Panc1 (cell line): ENCODE data around the gene CROCC2.

ENCODE experiments used
- CTCF ChIP-seq: fragments of 450-650 bp; IDR thresholded peaks from 2 replicates; pipeline ENCODE4 v1.5.1; 2017; ENCODE audit warnings: mild to moderate bottlenecking
- POLR2AphosphoS5 ChIP-seq: IDR thresholded peaks from 2 replicates; pipeline ENCODE4 v1.6.1; 2012; ENCODE audit warnings: mild to moderate bottlenecking, low read depth, low read length, moderate library complexity
- REST ChIP-seq, 2 experiments: IDR thresholded peaks; 2 replicates each; pipeline ENCODE4 v1.6.1; 2011 to 2012; ENCODE audit warnings: low read depth in 2 of 2, control low read depth in 1 of 2, low read length in 1 of 2, mild to moderate bottlenecking in 1 of 2, moderate library complexity in 1 of 2; ENCODE audit not compliant: insufficient read depth in 1 of 2
- SIN3A ChIP-seq: IDR thresholded peaks from 2 replicates; pipeline ENCODE4 v1.6.1; 2012; ENCODE audit warnings: low read depth, mild to moderate bottlenecking, low read length, moderate library complexity, borderline replicate concordance; ENCODE audit not compliant: insufficient read depth
- TCF7L2 ChIP-seq: IDR thresholded peaks from 2 replicates; pipeline ENCODE4 v1.6.1; 2011; ENCODE audit warnings: mild to moderate bottlenecking, low read depth, low read length, inconsistent platforms

- TF ChIP-seq CTCF (no peak), POLR2AphosphoS5 (no peak), SIN3A (no peak), REST (IDR thresholded peaks at IDR 0.05; ENCODE audit: insufficient read depth in 1 of 2, low read depth in 2 of 2, low read length in 1 of 2) (no peak), TCF7L2 (no peak)
Observed at GRCh38 chr2:240967681-240968621, 61.8 kb downstream of the CROCC2 start.
